ENCODE data around the gene PPIL6.

Gene PPIL6

DNA sequence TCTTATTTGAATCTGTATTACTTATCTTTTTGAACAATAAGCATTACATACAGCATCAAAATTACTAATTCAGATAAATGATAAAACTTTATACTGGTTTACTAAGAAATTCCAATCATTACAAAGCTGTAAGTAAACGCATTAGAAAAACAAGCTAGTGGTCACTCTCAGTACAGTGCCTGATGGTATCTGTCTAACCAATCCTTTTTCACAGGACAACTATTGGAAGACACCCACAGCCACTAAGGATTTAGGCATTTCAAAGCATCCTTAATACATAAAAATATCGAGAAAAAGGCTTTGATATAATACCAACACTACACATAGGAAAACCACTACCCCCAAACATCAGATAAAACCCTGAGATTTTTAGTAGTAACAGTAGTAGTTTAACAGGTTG, 60.7 kb downstream of the PPIL6 start:
- no peak for DNase-seq (ENCODE audit: extremely low read depth, low read depth)
- TF ChIP-seq, protein P1, sequence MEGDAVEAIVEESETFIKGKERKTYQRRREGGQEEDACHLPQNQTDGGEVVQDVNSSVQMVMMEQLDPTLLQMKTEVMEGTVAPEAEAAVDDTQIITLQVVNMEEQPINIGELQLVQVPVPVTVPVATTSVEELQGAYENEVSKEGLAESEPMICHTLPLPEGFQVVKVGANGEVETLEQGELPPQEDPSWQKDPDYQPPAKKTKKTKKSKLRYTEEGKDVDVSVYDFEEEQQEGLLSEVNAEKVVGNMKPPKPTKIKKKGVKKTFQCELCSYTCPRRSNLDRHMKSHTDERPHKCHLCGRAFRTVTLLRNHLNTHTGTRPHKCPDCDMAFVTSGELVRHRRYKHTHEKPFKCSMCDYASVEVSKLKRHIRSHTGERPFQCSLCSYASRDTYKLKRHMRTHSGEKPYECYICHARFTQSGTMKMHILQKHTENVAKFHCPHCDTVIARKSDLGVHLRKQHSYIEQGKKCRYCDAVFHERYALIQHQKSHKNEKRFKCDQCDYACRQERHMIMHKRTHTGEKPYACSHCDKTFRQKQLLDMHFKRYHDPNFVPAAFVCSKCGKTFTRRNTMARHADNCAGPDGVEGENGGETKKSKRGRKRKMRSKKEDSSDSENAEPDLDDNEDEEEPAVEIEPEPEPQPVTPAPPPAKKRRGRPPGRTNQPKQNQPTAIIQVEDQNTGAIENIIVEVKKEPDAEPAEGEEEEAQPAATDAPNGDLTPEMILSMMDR (IDR thresholded peaks at IDR 0.05; ENCODE audit: low read depth, low read length) = no peak

DNA sequence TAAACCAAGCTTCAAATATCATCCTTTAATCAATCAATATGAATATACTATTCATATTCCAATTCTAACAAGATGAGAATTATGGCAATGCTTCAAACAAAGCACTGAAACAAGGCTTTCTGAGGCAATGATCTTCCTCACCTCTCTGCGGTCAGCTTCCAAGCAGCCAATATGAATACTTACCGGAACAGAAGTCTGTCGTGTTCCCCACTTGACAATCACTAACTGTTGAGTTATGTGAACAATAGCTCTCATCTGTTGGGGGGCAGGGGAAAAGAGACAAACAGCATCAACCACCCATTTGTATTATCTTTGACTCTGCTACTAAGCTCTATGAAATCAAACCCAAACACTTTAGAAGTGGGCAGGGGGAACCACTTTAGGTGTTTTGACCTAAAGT, 62.7 kb downstream of the PPIL6 start:
- TF ChIP-seq, protein P1 (IDR thresholded peaks at IDR 0.05; ENCODE audit: low read depth, low read length) = no peak
- no peak for DNase-seq (ENCODE audit: extremely low read depth, low read depth)

DNA sequence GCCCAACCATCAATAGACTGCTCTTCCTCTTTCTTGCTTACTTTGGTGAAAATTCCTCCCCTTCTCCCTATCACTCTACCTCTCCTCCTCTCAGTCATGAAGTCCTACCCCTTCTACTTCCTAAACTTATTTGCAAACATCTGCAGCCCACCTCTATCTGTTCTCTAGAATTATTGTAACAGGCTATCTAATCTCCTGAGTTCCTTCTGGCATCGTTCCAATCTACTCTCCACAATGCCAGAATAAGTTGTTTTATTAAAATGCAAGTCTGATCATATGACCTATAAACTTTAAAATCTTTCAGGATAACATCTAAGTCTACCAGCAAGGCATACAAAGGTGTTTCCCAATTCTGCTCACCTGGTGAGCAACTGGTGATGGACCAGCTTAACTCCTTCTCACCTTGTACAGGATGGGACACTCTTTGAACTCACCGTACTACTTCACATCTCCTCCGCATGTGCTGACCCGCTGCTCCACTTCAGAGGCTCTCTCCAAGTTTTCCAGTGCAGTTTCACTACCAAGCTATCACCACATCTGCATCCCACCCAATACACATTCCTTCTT, 66.0 kb downstream of the PPIL6 start:
- TF ChIP-seq, protein P1 (IDR thresholded peaks at IDR 0.05; ENCODE audit: low read depth, low read length) = no peak
- DNase-seq (ENCODE audit: extremely low read depth, low read depth) = no peak

DNA sequence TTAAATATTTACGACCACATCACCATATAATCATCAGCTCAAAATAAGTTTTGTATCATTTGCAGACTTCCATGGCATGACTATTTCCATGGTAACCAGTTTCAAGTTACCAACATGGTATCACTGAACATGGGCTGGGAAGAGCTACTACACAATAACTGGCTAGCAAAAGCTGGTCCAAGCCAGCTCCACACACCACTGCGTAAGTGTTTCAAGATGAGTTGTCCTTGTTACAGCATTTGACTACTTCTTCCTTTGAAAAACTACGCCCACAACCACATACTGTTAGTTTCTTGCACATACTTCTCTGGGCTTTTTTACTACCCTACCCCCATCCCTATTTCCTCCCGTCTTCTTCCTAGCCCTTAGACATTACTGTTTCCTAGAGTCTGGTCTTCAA, 66.7 kb downstream of the PPIL6 start:
- DNase-seq (ENCODE audit: extremely low read depth, low read depth) = no peak

DNA sequence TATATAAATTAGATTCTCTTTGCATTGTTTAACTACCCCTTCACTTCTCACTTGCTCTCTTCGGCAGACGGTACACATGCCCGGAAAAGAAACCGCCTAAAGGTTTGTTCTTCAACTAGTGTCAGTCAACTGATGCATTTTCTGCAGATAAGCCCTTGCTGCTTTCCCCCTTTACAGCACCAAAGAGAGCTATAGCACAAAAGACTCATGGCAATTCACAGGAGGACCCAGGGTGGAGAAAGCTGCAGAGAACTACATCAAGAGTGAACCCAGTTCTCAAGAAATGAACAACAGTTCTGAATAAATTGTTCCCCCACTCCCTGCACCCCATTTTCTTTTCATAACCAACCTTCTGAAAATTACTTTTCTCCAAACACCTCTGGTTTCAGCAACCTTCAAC, 67.1 kb downstream of the PPIL6 start:
- no peak for DNase-seq (ENCODE audit: extremely low read depth, low read depth)
- TF ChIP-seq, protein P1 (IDR thresholded peaks at IDR 0.05; ENCODE audit: low read depth, low read length) = no peak

More for the DNA sequence above, 66.7 kb downstream of the PPIL6 start:
- TF ChIP-seq, protein P1 (IDR thresholded peaks at IDR 0.05; ENCODE audit: low read depth, low read length) = no peak

DNA sequence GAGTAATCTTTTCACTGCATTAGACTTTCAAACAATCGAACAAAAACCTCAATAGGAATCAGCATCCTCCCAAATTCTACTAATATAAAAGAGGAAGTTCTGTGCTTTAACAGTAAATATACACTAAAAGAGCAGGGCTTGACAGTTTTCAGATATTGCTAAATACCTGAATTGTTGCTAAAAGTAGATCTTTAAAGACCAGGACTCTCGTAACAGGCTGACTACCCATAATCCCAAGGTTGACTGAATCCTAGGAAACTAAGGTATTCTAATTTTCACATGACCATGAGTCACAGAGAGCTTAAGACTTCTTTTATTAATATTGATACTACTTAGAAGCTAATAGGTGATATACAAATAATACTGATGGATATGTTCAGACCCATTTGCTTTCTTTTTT, 68.3 kb downstream of the PPIL6 start:
- TF ChIP-seq, protein P1 (IDR thresholded peaks at IDR 0.05; ENCODE audit: low read depth, low read length) = no peak
- no peak for DNase-seq (ENCODE audit: extremely low read depth, low read depth)

DNA sequence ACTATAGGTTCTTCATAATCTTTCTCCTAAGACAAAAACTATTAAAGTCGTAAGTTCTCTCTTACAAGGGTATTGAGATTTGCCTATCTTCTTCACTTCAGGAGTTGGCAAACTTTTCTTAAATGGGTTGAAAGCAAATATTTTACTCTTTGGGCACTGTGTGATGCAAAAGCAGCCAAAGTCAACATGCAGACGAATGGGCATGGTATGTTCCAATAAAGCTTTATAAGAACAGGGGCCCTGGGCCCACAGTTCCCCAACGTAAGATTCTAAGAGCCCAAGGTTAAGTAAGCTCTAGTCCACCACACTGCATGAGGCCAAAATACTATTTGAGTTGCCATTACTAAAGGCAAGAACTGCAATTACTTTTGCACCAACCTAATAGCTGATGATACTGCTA, 69.6 kb downstream of the PPIL6 start:
- TF ChIP-seq, protein P1 (IDR thresholded peaks at IDR 0.05; ENCODE audit: low read depth, low read length) = no peak
- DNase-seq (ENCODE audit: extremely low read depth, low read depth) = no peak
